C4-2B (cell line): ENCODE measurements around the gene HIVEP3.

Experiments
- CTCF ChIP-seq: fragments of 450-650 bp; conservative IDR thresholded peaks from 2 replicates; pipeline ENCODE4 v1.5.1; 2017; ENCODE audit warnings: mild to moderate bottlenecking
- ZFX ChIP-seq: fragments of 450-650 bp; IDR thresholded peaks from 2 replicates; pipeline ENCODE4 v1.6.1; 2017

DNA sequence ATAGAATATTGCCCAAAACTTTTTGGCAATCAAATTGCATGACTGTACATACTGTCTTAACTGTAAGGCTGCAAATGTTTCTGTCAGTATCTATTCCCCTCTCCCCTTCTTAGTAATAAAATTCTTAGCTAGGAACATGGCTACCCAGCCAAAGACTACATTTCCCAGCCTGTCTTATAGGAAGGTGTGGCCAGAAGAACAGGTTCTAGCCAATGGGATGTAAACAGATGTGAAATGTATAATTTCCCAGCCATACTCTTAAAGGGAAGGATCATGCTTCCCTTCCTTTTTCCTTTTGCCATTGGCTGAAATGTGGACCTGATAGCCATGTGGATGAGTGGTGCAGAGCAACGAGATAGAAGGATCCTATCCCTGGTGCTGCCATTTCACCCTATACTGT, 7.0 kb upstream of the HIVEP3 start:
- TF ChIP-seq CTCF = no peak
- TF ChIP-seq ZFX = no peak
